ENCODE measurements around the gene ABCE1. TPM values are rescaled to one million over a fixed set of nuclear protein-coding genes. Genes with fewer than 3 reads are reported as not detected.

Gene ABCE1
- total RNA-seq, 1 experiment from 2014 or later = 73.7 TPM

GRCh38 chr4:145066063-145066501 is 32.0 kb upstream of the ABCE1 start:
- Histone ChIP-seq H3K36me3 (ENCODE audit: control insufficient read depth, insufficient read depth, low read length) (no peaks in the 10 kb centered on the region), H3K27me3 (ENCODE audit: control insufficient read depth, insufficient read depth, low read length) (no peaks in the 10 kb centered on the region), H3K4me3 (ENCODE audit: low read depth in 2 of 2, low read length in 2 of 2) (no peak overlapping the region), H3K9me3 (ENCODE audit: control insufficient read depth, insufficient read depth, low read depth, low read length) (no peaks in the 10 kb centered on the region), H3K4me1 (ENCODE audit: control insufficient read depth, insufficient read depth, low read length) (peaks cover 5% of the 10 kb centered on the region), H3K27ac (ENCODE audit: low read length) (no peak overlapping the region)
- TF ChIP-seq POLR2AphosphoS5 (IDR thresholded peaks at IDR 0.05; ENCODE audit: low read depth, low read length) (no peak), SIN3A (IDR thresholded peaks at IDR 0.05; ENCODE audit: borderline replicate concordance, insufficient read depth, low read depth, low read length) (no peak), CTCF (IDR thresholded peaks at IDR 0.05) (no peak), TCF7L2 (IDR thresholded peaks at IDR 0.05; ENCODE audit: low read depth, low read length) (no peak), REST (IDR thresholded peaks at IDR 0.05; ENCODE audit: insufficient read depth in 1 of 2, low read depth in 2 of 2, low read length in 1 of 2) (no peak)
- DNase-seq (ENCODE audit: low read depth, low spot score) (no peak), ATAC-seq (no peak)
- intact Hi-C loops (cut with micrococcal nuclease; ENCODE audit: unreplicated experiment) = no loop called here
- POLR2A ChIA-PET = no interaction called here
- no TSS peak for BruUV-seq (replicated peaks)
- CTCF ChIA-PET = no interaction called here
- in situ Hi-C loops (cut with HindIII; ENCODE audit: low pct_unique_long_range_greater_than_20kb, low sequenced_read_pairs) = no loop called here

GRCh38 chr4:145069361-145069760 is 28.8 kb upstream of the ABCE1 start:
- ChIA-PET POLR2A (no interaction called here), CTCF (no interaction called here)
- Histone ChIP-seq H3K27ac (ENCODE audit: low read length) (no peak overlapping the region), H3K4me3 (ENCODE audit: low read depth in 2 of 2, low read length in 2 of 2) (no peak overlapping the region), H3K9me3 (ENCODE audit: control insufficient read depth, insufficient read depth, low read depth, low read length) (no peaks in the 10 kb centered on the region), H3K4me1 (ENCODE audit: control insufficient read depth, insufficient read depth, low read length) (peaks cover 5% of the 10 kb centered on the region), H3K27me3 (ENCODE audit: control insufficient read depth, insufficient read depth, low read length) (no peaks in the 10 kb centered on the region), H3K36me3 (ENCODE audit: control insufficient read depth, insufficient read depth, low read length) (no peaks in the 10 kb centered on the region)
- in situ Hi-C loops (cut with HindIII; ENCODE audit: low pct_unique_long_range_greater_than_20kb, low sequenced_read_pairs) (no loop called here), intact Hi-C loops (cut with micrococcal nuclease; ENCODE audit: unreplicated experiment) (no loop called here)
- no peak for TF ChIP-seq CTCF (IDR thresholded peaks at IDR 0.05)
- no peak for TF ChIP-seq SIN3A (IDR thresholded peaks at IDR 0.05; ENCODE audit: borderline replicate concordance, insufficient read depth, low read depth, low read length)
- no peak for TF ChIP-seq TCF7L2 (IDR thresholded peaks at IDR 0.05; ENCODE audit: low read depth, low read length)
- no peak for TF ChIP-seq POLR2AphosphoS5 (IDR thresholded peaks at IDR 0.05; ENCODE audit: low read depth, low read length)
- no peak for TF ChIP-seq REST (IDR thresholded peaks at IDR 0.05; ENCODE audit: insufficient read depth in 1 of 2, low read depth in 2 of 2, low read length in 1 of 2)
- DNase-seq (ENCODE audit: low read depth, low spot score) (no peak), ATAC-seq (no peak)
- no TSS peak for BruUV-seq (replicated peaks)

Measured in Panc1 (cell line).